Fibroblast of lung (primary cell): Measurements from ENCODE around the gene SRR.

ENCODE experiments used
- EZH2 ChIP-seq: IDR thresholded peaks from 2 replicates; pipeline ENCODE4 v1.5.1; 2012; ENCODE audit warnings: low read length, control low read depth, mild to moderate bottlenecking; ENCODE audit errors: missing control alignments
- TF ChIP-seq, protein P1 (sequence below), 2 donors: IDR thresholded peaks in 1 of 2; conservative IDR thresholded peaks in 1 of 2; 1 replicate in 1 of 2; 2 replicates in 1 of 2; pipeline ENCODE4 v1.5.1; 2011 to 2012; ENCODE audit warnings: low read length in 2 of 2, control low read depth in 1 of 2, inconsistent platforms in 1 of 2, low read depth in 1 of 2, mild to moderate bottlenecking in 1 of 2

DNA sequence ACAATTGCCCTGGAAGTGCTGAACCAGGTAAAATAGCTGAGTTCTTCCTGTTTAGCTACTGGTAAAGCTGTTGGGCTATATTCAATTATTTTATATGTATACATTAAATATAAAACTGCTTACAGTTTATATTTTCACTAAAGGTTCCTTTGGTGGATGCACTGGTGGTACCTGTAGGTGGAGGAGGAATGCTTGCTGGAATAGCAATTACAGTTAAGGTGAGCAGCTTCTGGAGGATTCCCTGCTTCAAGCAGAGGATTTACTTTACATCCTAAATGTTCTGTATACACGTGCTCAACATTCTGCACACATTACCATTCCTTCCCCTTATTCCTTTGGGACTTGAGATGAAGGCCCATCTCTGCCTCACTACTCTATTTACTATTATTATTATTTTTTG lies 17.6 kb downstream of the SRR start:
- TF ChIP-seq, protein P1, sequence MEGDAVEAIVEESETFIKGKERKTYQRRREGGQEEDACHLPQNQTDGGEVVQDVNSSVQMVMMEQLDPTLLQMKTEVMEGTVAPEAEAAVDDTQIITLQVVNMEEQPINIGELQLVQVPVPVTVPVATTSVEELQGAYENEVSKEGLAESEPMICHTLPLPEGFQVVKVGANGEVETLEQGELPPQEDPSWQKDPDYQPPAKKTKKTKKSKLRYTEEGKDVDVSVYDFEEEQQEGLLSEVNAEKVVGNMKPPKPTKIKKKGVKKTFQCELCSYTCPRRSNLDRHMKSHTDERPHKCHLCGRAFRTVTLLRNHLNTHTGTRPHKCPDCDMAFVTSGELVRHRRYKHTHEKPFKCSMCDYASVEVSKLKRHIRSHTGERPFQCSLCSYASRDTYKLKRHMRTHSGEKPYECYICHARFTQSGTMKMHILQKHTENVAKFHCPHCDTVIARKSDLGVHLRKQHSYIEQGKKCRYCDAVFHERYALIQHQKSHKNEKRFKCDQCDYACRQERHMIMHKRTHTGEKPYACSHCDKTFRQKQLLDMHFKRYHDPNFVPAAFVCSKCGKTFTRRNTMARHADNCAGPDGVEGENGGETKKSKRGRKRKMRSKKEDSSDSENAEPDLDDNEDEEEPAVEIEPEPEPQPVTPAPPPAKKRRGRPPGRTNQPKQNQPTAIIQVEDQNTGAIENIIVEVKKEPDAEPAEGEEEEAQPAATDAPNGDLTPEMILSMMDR (conservative IDR thresholded peaks at IDR 0.05 in 1 of 2, IDR thresholded peaks at IDR 0.05 in 1 of 2; ENCODE audit: low read depth in 1 of 2, low read length in 2 of 2): no peak
- no peak for TF ChIP-seq EZH2
